ENCODE results near the gene SHC1.
"Not testable (repeated sequence)": the region's sequence is repeated elsewhere in the genome, so short reads cannot be mapped to it uniquely, and the experiment has no call there.

SHC1 gene

DNA sequence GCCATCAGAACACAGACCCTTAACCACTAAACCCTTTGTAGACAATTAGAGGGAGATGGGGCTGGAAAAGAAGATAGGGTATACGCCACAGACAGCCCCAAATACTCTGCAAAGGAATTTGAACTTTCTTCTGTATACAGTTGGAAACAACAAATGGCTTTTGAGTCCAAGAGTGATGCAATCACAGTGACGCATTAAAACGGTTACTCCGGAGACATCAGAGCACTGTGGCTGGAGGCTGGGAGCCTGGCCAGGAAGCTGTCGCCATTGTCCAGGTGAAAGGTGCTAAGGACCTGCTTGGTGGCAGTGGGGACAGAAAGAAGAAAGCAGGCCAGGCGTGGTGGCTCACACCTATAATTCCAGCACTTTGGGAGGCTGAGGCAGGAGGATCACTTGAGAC, 16.8 kb upstream of the SHC1 start:
- no peak overlapping the region for H3K27ac ChIP-seq
- H3K4me1 ChIP-seq, result peaks cover 29 to 59% (median 43%) of the 10 kb centered on the region in 10 experiments
- no peaks in the 10 kb centered on the region for H3K9me3 ChIP-seq (replicated peaks in 1 of 11)
- H3K4me2 ChIP-seq, result peak overlapping the region in 1 of 11 experiments; percentile 19; a peak in 1 of 22 replicates
- H3K36me3 ChIP-seq, result peaks cover 49 to 74% (median 59%) of the 10 kb centered on the region in 11 experiments
- H3K27me3 ChIP-seq, result no peaks in the 10 kb centered on the region
- TF ChIP-seq Cebpa-rat (IDR thresholded peaks at IDR 0.05), result no peak
- H3K9ac ChIP-seq, result no peak overlapping the region; a peak in 1 of 22 replicates
- H3K4me3 ChIP-seq, result no peak overlapping the region
- H4K20me1 ChIP-seq, result peaks cover 0 to 44% (median 37%) of the 10 kb centered on the region in 11 experiments; a peak in 18 of 22 replicates

DNA sequence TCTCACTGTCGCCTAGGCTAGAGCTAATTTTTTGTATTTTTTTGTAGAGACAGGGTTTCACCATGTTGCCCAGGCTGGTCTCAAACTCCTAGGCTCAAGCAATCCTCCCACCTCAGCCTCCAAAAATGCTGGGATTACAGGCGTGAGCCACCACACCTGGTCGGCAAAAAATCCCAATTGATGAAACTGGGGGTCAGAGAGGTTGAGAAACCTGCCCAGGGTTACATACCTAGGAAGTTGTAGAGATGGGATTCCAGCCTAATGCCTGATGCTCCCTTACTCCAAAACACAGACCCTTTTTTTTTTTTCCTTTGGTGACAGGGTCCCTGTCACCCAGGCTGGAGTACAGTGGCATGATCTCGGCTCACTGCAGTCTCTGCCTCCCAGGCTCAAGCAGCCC, 16.2 kb upstream of the SHC1 start:
- Histone ChIP-seq H3K36me3 (peaks cover 49 to 70% (median 58%) of the 10 kb centered on the region in 11 experiments), H3K9ac (peak overlapping the region in 3 of 11 experiments; percentile 11 to 27 (median 13); a peak in 2 of 22 replicates), H3K4me1 (peaks cover 32 to 64% (median 48%) of the 10 kb centered on the region in 10 experiments), H4K20me1 (peaks cover 0 to 44% (median 37%) of the 10 kb centered on the region in 11 experiments; a peak in 18 of 22 replicates)
- H3K27ac ChIP-seq; H3K9me3 ChIP-seq (replicated peaks in 1 of 11); H3K4me3 ChIP-seq; H3K27me3 ChIP-seq; H3K4me2 ChIP-seq: not testable (repeated sequence)

DNA sequence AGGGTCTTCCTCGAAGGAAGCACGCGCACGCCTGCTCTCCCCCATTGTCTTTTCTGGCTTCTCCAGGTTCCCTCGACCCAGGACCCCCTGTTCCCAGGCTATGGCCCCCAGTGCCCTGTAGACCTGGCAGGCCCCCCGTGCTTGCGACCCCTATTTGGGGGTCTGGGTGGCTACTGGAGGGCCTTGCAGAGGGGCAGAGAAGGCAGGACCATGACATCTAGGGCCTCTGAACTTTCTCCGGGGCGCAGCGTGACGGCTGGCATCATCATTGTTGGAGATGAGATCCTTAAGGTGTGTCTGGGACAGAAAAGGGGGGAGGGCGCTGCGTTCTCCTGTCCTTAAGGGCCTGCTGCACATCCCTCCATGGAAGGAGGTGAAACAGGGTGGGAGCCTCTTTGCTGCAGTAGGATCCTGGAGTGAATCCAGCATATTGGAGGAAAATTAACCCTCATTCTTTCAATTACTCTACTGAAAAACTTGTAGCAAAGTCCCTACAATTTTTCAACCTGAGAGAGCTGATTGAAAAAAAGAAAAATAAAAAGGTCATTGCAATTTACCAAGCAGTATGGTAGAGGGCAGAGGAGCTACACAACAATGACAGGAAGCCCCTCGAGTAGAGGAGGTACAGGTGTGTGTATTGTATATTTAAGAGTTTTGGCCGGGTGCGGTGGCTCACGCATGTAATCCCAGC, 13.4 kb upstream of the SHC1 start:
- H3K4me2 ChIP-seq, result peak overlapping the region; percentile 88 to 100 (median 97)
- H3K9me3 ChIP-seq (replicated peaks in 1 of 11), result no peaks in the 10 kb centered on the region
- peak overlapping the region; percentile 73 to 91 (median 84) for H3K4me3 ChIP-seq
- H3K9ac ChIP-seq, result peak overlapping the region; percentile 76 to 91 (median 87)
- TF ChIP-seq Cebpa-rat (IDR thresholded peaks at IDR 0.05), result no peak
- peaks cover 0 to 28% (median 21%) of the 10 kb centered on the region in 11 experiments; a peak in 16 of 22 replicates for H4K20me1 ChIP-seq
- peak overlapping the region; percentile 49 to 84 (median 80); a peak in 21 of 22 replicates for H3K27ac ChIP-seq
- peaks cover 23 to 71% (median 57%) of the 10 kb centered on the region in 11 experiments for H3K36me3 ChIP-seq
- H3K4me1 ChIP-seq, result peaks cover 32 to 59% (median 44%) of the 10 kb centered on the region in 10 experiments
- H3K27me3 ChIP-seq, result no peaks in the 10 kb centered on the region

DNA sequence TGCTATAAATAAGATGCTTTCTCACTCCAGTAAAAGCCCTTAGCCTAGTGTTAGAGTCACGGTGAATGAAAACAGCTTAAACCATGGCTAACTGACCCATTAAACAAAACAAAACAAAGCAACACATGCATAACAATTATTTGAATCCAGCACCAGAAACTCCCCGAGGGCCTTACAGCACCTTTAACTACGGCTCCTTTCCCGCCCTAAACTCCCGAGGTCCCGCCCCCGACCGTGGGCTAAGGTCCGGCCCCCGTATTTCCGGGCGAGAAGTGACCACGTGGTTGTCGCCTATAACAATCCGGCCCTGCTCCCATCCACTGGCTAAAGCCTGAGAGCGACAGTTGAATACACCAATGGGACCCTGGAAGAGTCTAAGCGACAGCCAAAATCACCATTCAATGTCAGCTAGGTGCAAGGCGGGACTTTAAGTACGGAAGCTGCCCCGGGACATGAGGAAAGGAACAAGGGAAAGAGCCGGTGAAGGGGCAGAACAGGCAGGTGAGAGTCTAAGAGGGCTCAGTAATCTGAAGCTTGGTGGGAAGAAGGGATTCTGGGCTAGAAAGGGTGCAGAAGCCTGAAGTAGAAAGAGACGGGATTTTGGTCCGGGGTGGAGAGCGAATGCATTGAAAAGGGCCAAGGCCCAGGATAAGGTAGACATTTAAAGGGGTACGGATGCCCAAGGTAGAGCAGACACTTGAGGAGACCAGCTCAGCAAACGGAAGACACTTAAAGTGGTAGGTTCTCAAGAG, 12.5 kb upstream of the SHC1 start, which contains the start of gene FLAD1:
FLAD1 (plus strand) TSS at position 448 of the 752 bp plus-strand sequence. CDS start 351 bp downstream, outside the sequence.
- Histone ChIP-seq H3K4me2 (peak within 1 kb of the TSS; percentile 88 to 100 (median 97)), H4K20me1 (peaks cover 0 to 19% (median 12%) of the 10 kb centered on the region in 11 experiments; a peak in 14 of 22 replicates), H3K9me3 (replicated peaks in 1 of 11) (no peaks in the 10 kb centered on the region), H3K27me3 (no peaks in the 10 kb centered on the region), H3K4me3 (peak within 1 kb of the TSS; percentile 73 to 91 (median 84)), H3K36me3 (peaks cover 14 to 70% (median 54%) of the 10 kb centered on the region in 11 experiments), H3K4me1 (peaks cover 34 to 55% (median 42%) of the 10 kb centered on the region in 10 experiments), H3K27ac (peak within 1 kb of the TSS; percentile 49 to 84 (median 80); a peak in 21 of 22 replicates), H3K9ac (peak within 1 kb of the TSS; percentile 76 to 91 (median 87))
- TF ChIP-seq Cebpa-rat (IDR thresholded peaks at IDR 0.05), result no peak

DNA sequence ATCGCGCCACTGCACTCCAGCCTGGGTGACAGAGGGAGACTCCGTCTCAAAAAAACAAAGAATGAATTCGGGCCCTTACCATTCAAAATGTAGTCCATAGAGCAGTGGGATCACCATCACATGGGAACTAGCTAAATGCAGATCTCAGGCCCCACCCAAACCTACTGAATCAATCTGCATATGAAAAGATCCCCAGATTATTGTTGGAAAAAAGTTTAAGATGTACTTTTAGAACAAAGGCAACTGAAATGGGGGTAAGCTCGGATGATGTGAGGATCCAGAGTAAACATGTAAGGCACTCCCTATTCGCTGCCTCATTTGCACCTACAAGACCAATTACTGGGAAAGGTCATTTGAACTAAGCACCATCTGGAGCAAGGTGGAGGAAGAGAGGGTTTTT, 11.8 kb upstream of the SHC1 start:
- Histone ChIP-seq H3K9ac (peak overlapping the region; percentile 43 to 91 (median 78); a peak in 21 of 22 replicates), H3K4me3 (peak overlapping the region; percentile 73 to 91 (median 84)), H3K36me3 (peaks cover 7 to 70% (median 49%) of the 10 kb centered on the region in 11 experiments), H3K27ac (peak overlapping the region in 9 of 11 experiments; percentile 43 to 82 (median 72); a peak in 16 of 22 replicates), H3K27me3 (no peaks in the 10 kb centered on the region), H3K9me3 (replicated peaks in 1 of 11) (no peaks in the 10 kb centered on the region), H3K4me2 (peak overlapping the region; percentile 73 to 97 (median 86)), H4K20me1 (peaks cover 0 to 12% (median 5%) of the 10 kb centered on the region in 11 experiments; a peak in 12 of 22 replicates), H3K4me1 (peaks cover 33 to 56% (median 43%) of the 10 kb centered on the region in 10 experiments)
- no peak for TF ChIP-seq Cebpa-rat (IDR thresholded peaks at IDR 0.05)

DNA sequence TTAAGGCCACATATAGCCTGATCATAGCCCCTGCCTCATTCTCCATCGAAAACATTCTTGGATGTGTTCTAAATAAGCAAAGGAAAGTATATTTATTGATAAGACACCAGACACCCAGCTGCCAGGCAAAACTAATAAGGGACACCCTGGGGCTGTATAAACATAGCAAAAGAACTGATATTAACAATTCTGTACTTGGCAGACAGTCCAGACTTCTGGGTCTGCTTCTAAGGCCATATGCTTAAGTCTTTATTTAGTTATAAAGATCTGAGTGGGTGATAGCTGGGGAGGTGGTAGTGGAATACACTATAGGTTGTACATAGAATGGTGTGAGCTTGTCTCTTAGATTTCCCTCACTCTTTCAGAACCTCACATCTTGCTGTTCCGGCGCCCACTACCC, 7.8 kb upstream of the SHC1 start:
- H3K4me1 ChIP-seq, result peaks cover 32 to 51% (median 37%) of the 10 kb centered on the region in 10 experiments
- peak overlapping the region in 7 of 11 experiments; percentile 38 to 99 (median 74); a peak in 6 of 22 replicates for H3K9ac ChIP-seq
- H3K4me3 ChIP-seq, result no peak overlapping the region
- H3K27me3 ChIP-seq, result no peaks in the 10 kb centered on the region
- H3K4me2 ChIP-seq, result peak overlapping the region; percentile 26 to 95 (median 91); a peak in 15 of 22 replicates
- TF ChIP-seq Cebpa-rat (IDR thresholded peaks at IDR 0.05), result no peak
- peaks cover 0 to 2% (median 0%) of the 10 kb centered on the region in 11 experiments; a peak in 3 of 22 replicates for H4K20me1 ChIP-seq
- peak overlapping the region in 7 of 11 experiments; percentile 7 to 98 (median 94); a peak in 8 of 22 replicates for H3K27ac ChIP-seq
- H3K36me3 ChIP-seq, result peaks cover 0 to 52% (median 33%) of the 10 kb centered on the region in 11 experiments; a peak in 19 of 22 replicates
- H3K9me3 ChIP-seq (replicated peaks in 1 of 11), result no peaks in the 10 kb centered on the region

DNA sequence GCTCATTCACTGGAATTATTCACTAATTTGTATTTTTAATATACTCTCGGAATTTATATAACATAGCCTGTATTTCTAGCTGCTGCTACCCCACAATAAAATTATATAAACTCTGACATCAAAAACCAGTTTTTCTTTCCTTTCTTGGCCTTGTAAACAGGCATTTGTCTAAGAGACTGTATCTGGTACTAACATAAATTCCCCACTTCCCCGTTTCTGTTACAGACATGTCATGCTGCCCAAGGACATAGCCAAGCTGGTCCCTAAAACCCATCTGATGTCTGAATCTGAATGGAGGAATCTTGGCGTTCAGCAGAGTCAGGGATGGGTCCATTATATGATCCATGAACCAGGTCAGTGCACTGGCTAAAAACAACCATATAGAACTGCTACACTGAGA, 7.2 kb upstream of the SHC1 start:
- Histone ChIP-seq H3K36me3 (peaks cover 0 to 52% (median 33%) of the 10 kb centered on the region in 11 experiments; a peak in 19 of 22 replicates), H3K4me1 (peaks cover 38 to 56% (median 43%) of the 10 kb centered on the region in 10 experiments), H3K27ac (peak overlapping the region in 10 of 11 experiments; percentile 7 to 98 (median 77); a peak in 17 of 22 replicates), H3K4me2 (peak overlapping the region; percentile 81 to 95 (median 91); a peak in 21 of 22 replicates), H3K9ac (peak overlapping the region; percentile 42 to 99 (median 91); a peak in 13 of 22 replicates)
- not testable (repeated sequence) for H3K9me3 ChIP-seq (replicated peaks in 1 of 11); H4K20me1 ChIP-seq; H3K4me3 ChIP-seq; H3K27me3 ChIP-seq

DNA sequence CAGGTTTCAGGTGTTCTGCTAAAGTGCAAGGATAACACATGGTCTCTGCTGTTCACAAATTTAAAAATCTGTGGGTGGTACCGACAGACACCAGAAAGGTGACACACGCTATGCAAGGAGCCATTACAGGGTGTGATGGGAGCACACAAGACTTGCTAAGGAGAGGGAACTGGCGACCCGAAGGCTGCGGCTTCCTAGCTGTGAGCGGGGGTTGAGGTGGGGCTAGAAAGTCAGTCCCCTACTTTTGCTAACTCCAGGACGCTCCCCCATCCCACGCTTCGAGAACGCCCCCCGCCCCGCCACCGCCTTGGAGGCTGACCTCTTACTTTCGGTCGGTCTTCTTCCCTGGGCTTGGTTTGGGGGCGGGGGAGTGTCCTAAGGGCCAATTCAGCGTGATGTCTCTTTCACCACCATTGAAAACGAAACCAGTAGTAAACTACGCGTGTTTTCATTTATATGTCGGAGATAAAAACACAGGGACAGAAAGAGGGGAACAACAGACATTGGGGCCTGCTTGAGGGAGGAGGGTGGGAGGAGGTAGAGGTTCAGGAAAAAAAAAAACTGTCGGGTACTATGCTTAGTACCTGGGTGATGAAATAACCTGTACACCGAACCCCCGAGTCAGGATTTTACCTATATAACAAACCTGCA, 5.0 kb upstream of the SHC1 start:
- H3K9ac ChIP-seq, result peak overlapping the region; percentile 79 to 99 (median 91)
- peak overlapping the region; percentile 64 to 86 (median 69) for H3K4me3 ChIP-seq
- H3K4me1 ChIP-seq, result peaks cover 50 to 61% (median 55%) of the 10 kb centered on the region in 10 experiments
- H3K27me3 ChIP-seq, result no peaks in the 10 kb centered on the region
- no peaks in the 10 kb centered on the region for H3K9me3 ChIP-seq (replicated peaks in 1 of 11)
- no peak for TF ChIP-seq Cebpa-rat (IDR thresholded peaks at IDR 0.05)
- peaks cover 4 to 28% (median 20%) of the 10 kb centered on the region in 11 experiments; a peak in 16 of 22 replicates for H4K20me1 ChIP-seq
- H3K36me3 ChIP-seq, result peaks cover 0 to 39% (median 25%) of the 10 kb centered on the region in 11 experiments; a peak in 19 of 22 replicates
- H3K4me2 ChIP-seq, result peak overlapping the region; percentile 81 to 95 (median 91)
- peak overlapping the region; percentile 65 to 100 (median 96) for H3K27ac ChIP-seq

Measured in BLaER1 treated with 17β-estradiol and CSF1 and Interleukin-3, amounts not matched to agents 10 nM and 100 nM (cell line).